Keratinocyte (primary cell): ENCODE data around the gene CDYL2.

Experiments used
- EZH2 ChIP-seq: IDR thresholded peaks from one replicate; pipeline ENCODE4 v1.6.1; 2012; ENCODE audit warnings: inconsistent platforms, mild to moderate bottlenecking, low read length, moderate library complexity
- TF ChIP-seq, protein P1 (sequence below), 3 experiments: IDR thresholded peaks in 1 of 3; conservative IDR thresholded peaks in 1 of 3; optimal IDR thresholded peaks in 1 of 3; 2 replicates in 2 of 3; 3 replicates in 1 of 3; pipeline versions ENCODE3 to v1.5.1; 2011; ENCODE audit warnings: low read length in 3 of 3, mild to moderate bottlenecking in 3 of 3, moderate library complexity in 2 of 3, control low read depth in 1 of 3, inconsistent platforms in 1 of 3; ENCODE audit not compliant: insufficient read depth in 2 of 3; ENCODE audit errors: extremely low read depth in 1 of 3

- TF ChIP-seq, protein P1, sequence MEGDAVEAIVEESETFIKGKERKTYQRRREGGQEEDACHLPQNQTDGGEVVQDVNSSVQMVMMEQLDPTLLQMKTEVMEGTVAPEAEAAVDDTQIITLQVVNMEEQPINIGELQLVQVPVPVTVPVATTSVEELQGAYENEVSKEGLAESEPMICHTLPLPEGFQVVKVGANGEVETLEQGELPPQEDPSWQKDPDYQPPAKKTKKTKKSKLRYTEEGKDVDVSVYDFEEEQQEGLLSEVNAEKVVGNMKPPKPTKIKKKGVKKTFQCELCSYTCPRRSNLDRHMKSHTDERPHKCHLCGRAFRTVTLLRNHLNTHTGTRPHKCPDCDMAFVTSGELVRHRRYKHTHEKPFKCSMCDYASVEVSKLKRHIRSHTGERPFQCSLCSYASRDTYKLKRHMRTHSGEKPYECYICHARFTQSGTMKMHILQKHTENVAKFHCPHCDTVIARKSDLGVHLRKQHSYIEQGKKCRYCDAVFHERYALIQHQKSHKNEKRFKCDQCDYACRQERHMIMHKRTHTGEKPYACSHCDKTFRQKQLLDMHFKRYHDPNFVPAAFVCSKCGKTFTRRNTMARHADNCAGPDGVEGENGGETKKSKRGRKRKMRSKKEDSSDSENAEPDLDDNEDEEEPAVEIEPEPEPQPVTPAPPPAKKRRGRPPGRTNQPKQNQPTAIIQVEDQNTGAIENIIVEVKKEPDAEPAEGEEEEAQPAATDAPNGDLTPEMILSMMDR (optimal IDR thresholded peaks at IDR 0.05 in 1 of 3, IDR thresholded peaks at IDR 0.05 in 1 of 3, conservative IDR thresholded peaks at IDR 0.05 in 1 of 3; ENCODE audit: extremely low read depth in 1 of 3, insufficient read depth in 2 of 3, low read length in 3 of 3) = no peak
- TF ChIP-seq EZH2 = no peak
Measured at GRCh38 chr16:80627108-80627507, 177.3 kb downstream of the CDYL2 start.
